ENCODE results near the gene JADE2. TPM values are rescaled to one million over a fixed set of nuclear protein-coding genes. Genes with fewer than 3 reads are reported as not detected.
A peak's percentile ranks its signal among the peaks of the same experiment; 100 is the strongest.

The JADE2 gene
- total and polyA plus RNA-seq, 2 donors (not counting 3 experiments of a cell fraction or from before 2014, with no cell fraction given): 11.6 to 31.1 TPM

DNA sequence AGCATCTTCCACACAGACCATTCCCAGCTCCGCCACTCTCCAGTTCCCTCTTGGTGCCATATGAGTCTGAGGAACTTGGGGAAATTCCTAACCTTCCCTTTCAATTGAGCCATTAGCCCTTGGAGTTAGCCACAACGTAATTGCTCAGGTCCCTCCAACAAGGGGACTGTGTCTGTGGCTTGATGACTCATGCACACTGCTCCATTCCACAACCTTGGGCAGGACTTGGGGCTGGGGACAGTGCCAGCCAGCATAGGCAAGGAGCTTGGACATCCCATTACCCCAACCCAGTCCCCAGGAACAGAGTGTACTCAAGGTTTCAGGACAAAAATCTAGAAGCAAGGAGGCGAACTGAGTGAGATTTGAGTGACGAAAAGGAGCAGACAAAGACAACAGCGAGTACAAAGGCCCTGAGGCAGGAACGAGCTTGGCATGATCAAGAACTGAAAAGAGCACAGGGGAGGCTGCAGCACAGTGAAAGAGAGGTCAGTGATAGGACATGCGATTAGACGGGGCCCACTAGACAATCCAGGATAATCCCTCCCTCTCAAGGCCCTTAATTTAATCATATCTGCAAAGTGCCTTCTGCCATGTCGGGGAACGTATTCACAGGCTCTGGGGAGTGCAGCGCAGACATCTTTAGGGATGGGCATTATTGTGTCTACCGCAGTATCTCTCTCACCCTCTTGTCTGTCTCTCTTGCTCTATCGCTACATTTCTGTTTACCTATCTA, 16.0 kb upstream of the JADE2 start:
- H3K9ac ChIP-seq (replicated peaks; ENCODE audit: extremely low read depth, insufficient read depth, low read length): no peak overlapping the region
- no peak overlapping the region for H3K4me3 ChIP-seq (replicated peaks in 1 of 3; ENCODE audit: insufficient read depth in 1 of 3, low read depth in 1 of 3, low read length in 3 of 3)
- H3K9me1 ChIP-seq (replicated peaks; ENCODE audit: control insufficient read depth, extremely low read depth, insufficient read depth, low read length): no peaks in the 10 kb centered on the region
- no peaks in the 10 kb centered on the region for H4K20me1 ChIP-seq (replicated peaks; ENCODE audit: control insufficient read depth, extremely low read depth, insufficient read depth, low read length)
- no peaks in the 10 kb centered on the region for H3K27me3 ChIP-seq (ENCODE audit: control insufficient read depth in 2 of 2, insufficient read depth in 2 of 2, low read length in 2 of 2)
- peaks cover 16% of the 10 kb centered on the region for H3K4me1 ChIP-seq (ENCODE audit: control insufficient read depth, extremely low read depth, insufficient read depth, low read length)
- H3K27ac ChIP-seq (ENCODE audit: insufficient read depth, low read depth, low read length): no peak overlapping the region
- no TSS peak for BruUV-seq (replicated peaks)
- DNase-seq (ENCODE audit: low read depth, low spot score) (no peak), FAIRE-seq (peak; percentile 69)
- no peak overlapping the region for H2AFZ ChIP-seq (ENCODE audit: low read depth, low read length)
- intact Hi-C loops (cut with micrococcal nuclease): no loop called here
- ChIA-PET CTCF (interaction anchor here (3.1 kb wide), 1 partner anchor 98 kb away, joined by 12 read pairs; the partner anchor contains the start of gene CDKN2AIPNL), POLR2A (no interaction called here)
- H3K9me3 ChIP-seq (replicated peaks; ENCODE audit: control insufficient read depth, insufficient read depth, low read length): no peaks in the 10 kb centered on the region
- H3K36me3 ChIP-seq (ENCODE audit: control insufficient read depth in 2 of 2, extremely low read depth in 1 of 2, insufficient read depth in 2 of 2, low read length in 2 of 2): no peaks in the 10 kb centered on the region
- no peak overlapping the region for H3K4me2 ChIP-seq (ENCODE audit: insufficient read depth, low read length)
- TF ChIP-seq POLR2A (IDR thresholded peaks at IDR 0.05; ENCODE audit: low read depth, low read length) (no peak), JUN (IDR thresholded peaks at IDR 0.05; ENCODE audit: borderline replicate concordance, insufficient read depth, insufficient read length, low read depth) (peak; percentile 29)
- dilution Hi-C loops (cut with MboI; ENCODE audit: extremely low pct_ligation_motif_present, low sequenced_read_pairs): no loop called here
- no peaks in the 10 kb centered on the region for H3K79me2 ChIP-seq (ENCODE audit: control insufficient read depth, insufficient read depth, low read length)

DNA sequence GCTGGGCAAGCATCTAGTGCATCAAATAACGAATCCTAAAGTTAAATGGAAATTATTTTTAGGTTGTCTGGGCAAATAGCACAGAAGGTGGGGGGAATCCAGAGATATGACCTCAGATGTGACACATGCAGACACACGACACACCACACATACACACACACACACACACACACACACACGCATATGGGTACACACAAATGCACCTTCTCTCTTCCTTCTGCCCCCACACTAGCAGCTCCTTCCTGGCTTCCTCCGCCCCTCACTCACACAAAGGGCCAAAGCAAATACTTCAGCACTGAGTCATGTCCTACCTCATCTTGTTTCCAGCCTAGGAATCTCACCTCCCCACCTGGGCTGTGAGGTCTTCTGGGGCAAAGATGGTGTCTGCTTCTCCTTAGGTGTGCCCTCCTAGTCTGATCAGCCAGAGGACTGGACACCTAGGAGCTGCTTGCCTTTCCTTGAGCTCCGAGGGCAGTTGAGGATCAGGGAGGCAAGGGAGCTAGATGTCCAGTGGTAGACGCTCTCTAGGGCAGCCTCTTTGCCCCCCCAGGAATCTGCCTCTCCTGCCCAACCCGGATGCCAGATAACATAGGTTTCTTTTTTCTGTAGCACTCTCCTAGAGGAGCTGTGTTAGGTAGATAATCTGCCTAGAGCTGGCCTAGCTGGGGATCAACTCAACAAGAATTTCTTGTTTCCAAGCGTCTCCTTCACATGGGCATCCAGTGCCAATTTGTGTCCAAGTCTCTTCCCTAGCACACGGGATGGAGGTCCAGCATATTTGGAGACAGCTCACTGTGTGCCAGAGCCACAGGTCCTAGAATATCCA, 14.3 kb upstream of the JADE2 start:
- POLR2A ChIA-PET: no interaction called here
- no peak overlapping the region for H3K4me2 ChIP-seq (ENCODE audit: insufficient read depth, low read length)

More for the DNA sequence above, 14.3 kb upstream of the JADE2 start:
- no peak overlapping the region for H3K4me3 ChIP-seq (replicated peaks in 1 of 3; ENCODE audit: insufficient read depth in 1 of 3, low read depth in 1 of 3, low read length in 3 of 3)
- peaks cover 15% of the 10 kb centered on the region for H3K4me1 ChIP-seq (ENCODE audit: control insufficient read depth, extremely low read depth, insufficient read depth, low read length)
- peak overlapping the region; percentile 48 for H2AFZ ChIP-seq (ENCODE audit: low read depth, low read length)
- H4K20me1 ChIP-seq (replicated peaks; ENCODE audit: control insufficient read depth, extremely low read depth, insufficient read depth, low read length): no peaks in the 10 kb centered on the region
- peak; percentile 60 for TF ChIP-seq JUN (IDR thresholded peaks at IDR 0.05; ENCODE audit: borderline replicate concordance, insufficient read depth, insufficient read length, low read depth)
- TF ChIP-seq, protein P1, sequence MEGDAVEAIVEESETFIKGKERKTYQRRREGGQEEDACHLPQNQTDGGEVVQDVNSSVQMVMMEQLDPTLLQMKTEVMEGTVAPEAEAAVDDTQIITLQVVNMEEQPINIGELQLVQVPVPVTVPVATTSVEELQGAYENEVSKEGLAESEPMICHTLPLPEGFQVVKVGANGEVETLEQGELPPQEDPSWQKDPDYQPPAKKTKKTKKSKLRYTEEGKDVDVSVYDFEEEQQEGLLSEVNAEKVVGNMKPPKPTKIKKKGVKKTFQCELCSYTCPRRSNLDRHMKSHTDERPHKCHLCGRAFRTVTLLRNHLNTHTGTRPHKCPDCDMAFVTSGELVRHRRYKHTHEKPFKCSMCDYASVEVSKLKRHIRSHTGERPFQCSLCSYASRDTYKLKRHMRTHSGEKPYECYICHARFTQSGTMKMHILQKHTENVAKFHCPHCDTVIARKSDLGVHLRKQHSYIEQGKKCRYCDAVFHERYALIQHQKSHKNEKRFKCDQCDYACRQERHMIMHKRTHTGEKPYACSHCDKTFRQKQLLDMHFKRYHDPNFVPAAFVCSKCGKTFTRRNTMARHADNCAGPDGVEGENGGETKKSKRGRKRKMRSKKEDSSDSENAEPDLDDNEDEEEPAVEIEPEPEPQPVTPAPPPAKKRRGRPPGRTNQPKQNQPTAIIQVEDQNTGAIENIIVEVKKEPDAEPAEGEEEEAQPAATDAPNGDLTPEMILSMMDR (IDR thresholded peaks at IDR 0.05; ENCODE audit: extremely low read depth in 1 of 2, insufficient read depth in 1 of 2, low read depth in 1 of 2, low read length in 2 of 2): no peak
- TF ChIP-seq POLR2A (IDR thresholded peaks at IDR 0.05; ENCODE audit: low read depth, low read length): no peak
- TF ChIP-seq, protein P2, sequence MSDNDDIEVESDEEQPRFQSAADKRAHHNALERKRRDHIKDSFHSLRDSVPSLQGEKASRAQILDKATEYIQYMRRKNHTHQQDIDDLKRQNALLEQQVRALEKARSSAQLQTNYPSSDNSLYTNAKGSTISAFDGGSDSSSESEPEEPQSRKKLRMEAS (IDR thresholded peaks at IDR 0.05; ENCODE audit: insufficient read depth, insufficient read length): no peak
- TF ChIP-seq EZH2 (IDR thresholded peaks at IDR 0.05; ENCODE audit: borderline replicate concordance, low read depth, low read length, severe bottlenecking): no peak
- peak; percentile 18 for TF ChIP-seq POLR2AphosphoS5 (IDR thresholded peaks at IDR 0.05; ENCODE audit: insufficient read depth, low read depth, low read length)
- TF ChIP-seq FOS (IDR thresholded peaks at IDR 0.05; ENCODE audit: borderline replicate concordance, insufficient read depth, low read length): peak; percentile 66
- TF ChIP-seq MYC (IDR thresholded peaks at IDR 0.05; ENCODE audit: low read depth, low read length): no peak
- H3K27me3 ChIP-seq (ENCODE audit: control insufficient read depth in 2 of 2, insufficient read depth in 2 of 2, low read length in 2 of 2): no peaks in the 10 kb centered on the region
- intact Hi-C loops (cut with micrococcal nuclease) (no loop called here), dilution Hi-C loops (cut with MboI; ENCODE audit: extremely low pct_ligation_motif_present, low sequenced_read_pairs) (no loop called here)
- CTCF ChIA-PET: interaction anchor here (0.7 to 3.1 kb wide), 12 partner anchors 8 to 103 kb away, joined by 3 to 13 read pairs (median 4); partner anchors contain the start of genes CDKN2AIPNL and JADE2
- H3K9me1 ChIP-seq (replicated peaks; ENCODE audit: control insufficient read depth, extremely low read depth, insufficient read depth, low read length): no peaks in the 10 kb centered on the region
- DNase-seq (ENCODE audit: low read depth, low spot score): peak; percentile 58
- no TSS peak for BruUV-seq (replicated peaks)
- no peaks in the 10 kb centered on the region for H3K79me2 ChIP-seq (ENCODE audit: control insufficient read depth, insufficient read depth, low read length)
- no peaks in the 10 kb centered on the region for H3K36me3 ChIP-seq (ENCODE audit: control insufficient read depth in 2 of 2, extremely low read depth in 1 of 2, insufficient read depth in 2 of 2, low read length in 2 of 2)
- H3K9ac ChIP-seq (replicated peaks; ENCODE audit: extremely low read depth, insufficient read depth, low read length): no peak overlapping the region
- H3K27ac ChIP-seq (ENCODE audit: insufficient read depth, low read depth, low read length): peak overlapping the region; percentile 42
- peak; percentile 83 for FAIRE-seq
- H3K9me3 ChIP-seq (replicated peaks; ENCODE audit: control insufficient read depth, insufficient read depth, low read length): no peaks in the 10 kb centered on the region
